ENCODE results near the gene SNCAIP. TPM values are rescaled to one million over a fixed set of nuclear protein-coding genes. Genes with fewer than 3 reads are reported as not detected.

Gene SNCAIP
- total RNA-seq, 1 donor from 2014 or later, result 6.7 TPM

GRCh38 chr5:122283592-122283991 is 28.4 kb upstream of the SNCAIP start:
- H3K4me3 Mint-ChIP-seq (ENCODE audit: unreplicated experiment), result no peak overlapping the region
- peaks cover 4% of the 10 kb centered on the region for H3K9me3 Mint-ChIP-seq (ENCODE audit: unreplicated experiment)
- H3K36me3 Mint-ChIP-seq (ENCODE audit: unreplicated experiment), result peaks cover 17% of the 10 kb centered on the region

GRCh38 chr5:122286541-122286940 is 25.5 kb upstream of the SNCAIP start:
- peaks cover 17% of the 10 kb centered on the region for H3K36me3 Mint-ChIP-seq (ENCODE audit: unreplicated experiment)
- no peak overlapping the region for H3K27ac Mint-ChIP-seq (ENCODE audit: unreplicated experiment)
- no peaks in the 10 kb centered on the region for H3K27me3 Mint-ChIP-seq (ENCODE audit: unreplicated experiment)
- no peak for DNase-seq
- H3K4me3 Mint-ChIP-seq (ENCODE audit: unreplicated experiment), result no peak overlapping the region
- peaks cover 2% of the 10 kb centered on the region for H3K9me3 Mint-ChIP-seq (ENCODE audit: unreplicated experiment)
- no peak for TF ChIP-seq CTCF (IDR thresholded peaks at IDR 0.05; ENCODE audit: partially characterized antibody, unreplicated experiment)
- no peaks in the 10 kb centered on the region for H3K4me1 Mint-ChIP-seq (ENCODE audit: low read depth, unreplicated experiment)

More at GRCh38 chr5:122283592-122283991, 28.4 kb upstream of the SNCAIP start:
- Mint-ChIP-seq H3K4me1 (ENCODE audit: low read depth, unreplicated experiment) (no peaks in the 10 kb centered on the region), H3K27me3 (ENCODE audit: unreplicated experiment) (no peaks in the 10 kb centered on the region), H3K27ac (ENCODE audit: unreplicated experiment) (no peak overlapping the region)
- no peak for DNase-seq
- no peak for TF ChIP-seq CTCF (IDR thresholded peaks at IDR 0.05; ENCODE audit: partially characterized antibody, unreplicated experiment)

DNA sequence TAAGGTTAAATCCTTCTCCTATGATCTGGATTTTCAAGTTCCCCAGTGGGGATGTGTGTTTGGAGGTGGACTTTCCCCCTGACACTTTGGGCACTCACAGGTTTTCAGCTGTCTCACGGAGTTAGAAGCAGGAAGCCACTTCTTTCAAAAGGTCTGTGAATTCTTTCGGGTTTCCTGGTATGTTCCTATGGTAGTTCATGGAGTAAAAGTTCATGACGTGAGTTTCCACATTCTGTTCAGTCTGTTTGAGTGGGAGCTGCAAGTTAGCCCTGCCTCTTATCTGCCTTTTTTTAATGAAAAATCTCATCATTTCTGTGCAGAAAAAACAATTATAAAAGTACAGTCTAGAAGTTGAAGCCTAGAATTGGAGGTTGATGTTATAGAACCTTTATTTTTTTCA is 24.9 kb upstream of the SNCAIP start:
- H3K36me3 Mint-ChIP-seq (ENCODE audit: unreplicated experiment), result peaks cover 17% of the 10 kb centered on the region
- DNase-seq, result no peak
- no peak for TF ChIP-seq CTCF (IDR thresholded peaks at IDR 0.05; ENCODE audit: partially characterized antibody, unreplicated experiment)
- H3K4me3 Mint-ChIP-seq (ENCODE audit: unreplicated experiment), result no peak overlapping the region
- no peaks in the 10 kb centered on the region for H3K27me3 Mint-ChIP-seq (ENCODE audit: unreplicated experiment)
- no peaks in the 10 kb centered on the region for H3K4me1 Mint-ChIP-seq (ENCODE audit: low read depth, unreplicated experiment)
- H3K9me3 Mint-ChIP-seq (ENCODE audit: unreplicated experiment), result peaks cover 2% of the 10 kb centered on the region
- no peak overlapping the region for H3K27ac Mint-ChIP-seq (ENCODE audit: unreplicated experiment)

GRCh38 chr5:122291000-122291901 is 20.8 kb upstream of the SNCAIP start:
- peaks cover 2% of the 10 kb centered on the region for H3K9me3 Mint-ChIP-seq (ENCODE audit: unreplicated experiment)
- H3K27me3 Mint-ChIP-seq (ENCODE audit: unreplicated experiment), result no peaks in the 10 kb centered on the region
- H3K36me3 Mint-ChIP-seq (ENCODE audit: unreplicated experiment), result no peaks in the 10 kb centered on the region
- no peaks in the 10 kb centered on the region for H3K4me1 Mint-ChIP-seq (ENCODE audit: low read depth, unreplicated experiment)
- no peak for TF ChIP-seq CTCF (IDR thresholded peaks at IDR 0.05; ENCODE audit: partially characterized antibody, unreplicated experiment)
- DNase-seq, result no peak
- no peak overlapping the region for H3K4me3 Mint-ChIP-seq (ENCODE audit: unreplicated experiment)
- no peak overlapping the region for H3K27ac Mint-ChIP-seq (ENCODE audit: unreplicated experiment)

GRCh38 chr5:122292332-122292731 is 19.7 kb upstream of the SNCAIP start:
- Mint-ChIP-seq H3K27me3 (ENCODE audit: unreplicated experiment) (no peaks in the 10 kb centered on the region), H3K9me3 (ENCODE audit: unreplicated experiment) (peaks cover 2% of the 10 kb centered on the region), H3K4me3 (ENCODE audit: unreplicated experiment) (no peak overlapping the region), H3K4me1 (ENCODE audit: low read depth, unreplicated experiment) (no peaks in the 10 kb centered on the region), H3K27ac (ENCODE audit: unreplicated experiment) (no peak overlapping the region), H3K36me3 (ENCODE audit: unreplicated experiment) (no peaks in the 10 kb centered on the region)
- no peak for DNase-seq
- no peak for TF ChIP-seq CTCF (IDR thresholded peaks at IDR 0.05; ENCODE audit: partially characterized antibody, unreplicated experiment)

Measured in glutamatergic neuron (in vitro differentiated cells).